GM18507 (cell line): ENCODE data around the gene CCDC149.

Experiments used
- DNase-seq: peaks from one replicate; pipeline ENCODE4 v3.0.0; 2011; ENCODE audit warnings: low read depth; ENCODE audit not compliant: insufficient read length; ENCODE audit errors: extremely low spot score
- FAIRE-seq: peaks from 2 replicates; lab custom pipeline; 2011; peaks lifted over from hg19 to GRCh38; lab: Jason Lieb, UNC

The CCDC149 gene

GRCh38 chr4:24794051-24794450 is 118.8 kb downstream of the CCDC149 start:
- FAIRE-seq (no peak), DNase-seq (no peak)

GRCh38 chr4:24793219-24794005 is 119.4 kb downstream of the CCDC149 start:
- FAIRE-seq (no peak), DNase-seq (no peak)

DNA sequence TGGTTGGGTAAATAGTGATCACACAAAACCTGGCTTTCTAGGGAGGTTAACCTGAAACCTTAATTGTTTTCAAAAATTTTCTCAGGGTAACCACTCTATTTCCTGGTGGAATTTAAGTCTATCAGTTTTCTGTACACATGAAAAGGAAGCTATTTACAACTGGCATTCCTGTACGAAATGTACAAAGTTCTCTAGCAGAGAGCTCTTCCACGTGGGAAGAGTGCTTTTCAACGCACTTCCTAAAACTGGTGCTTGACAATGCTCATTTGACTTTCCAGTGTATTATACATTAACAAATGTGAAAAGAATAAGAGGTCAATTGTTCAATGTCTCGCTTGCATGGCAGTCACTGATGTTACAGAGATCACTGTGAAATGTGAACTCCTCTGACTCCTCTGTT is 120.3 kb downstream of the CCDC149 start:
- DNase-seq (no peak), FAIRE-seq (no peak)

DNA sequence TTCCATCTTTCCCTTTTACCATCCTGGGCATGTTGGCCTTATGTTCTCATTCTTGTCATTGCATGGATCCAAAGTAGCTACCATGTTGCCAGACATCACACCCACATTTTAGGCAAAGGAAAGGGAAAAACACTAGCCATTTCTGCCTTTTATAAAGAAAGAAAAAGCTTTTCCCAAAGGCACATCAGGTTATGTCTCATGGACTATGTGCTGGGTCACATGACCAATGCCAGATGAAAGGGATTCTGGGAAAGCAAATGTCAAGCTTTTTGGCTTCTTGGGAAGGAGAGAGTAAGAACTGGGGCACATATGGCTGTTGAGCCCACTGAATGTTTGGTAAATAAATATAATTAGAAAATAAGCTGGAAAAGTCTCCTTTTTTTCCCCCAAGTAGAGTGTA is 121.8 kb downstream of the CCDC149 start:
- FAIRE-seq = no peak
- no peak for DNase-seq

DNA sequence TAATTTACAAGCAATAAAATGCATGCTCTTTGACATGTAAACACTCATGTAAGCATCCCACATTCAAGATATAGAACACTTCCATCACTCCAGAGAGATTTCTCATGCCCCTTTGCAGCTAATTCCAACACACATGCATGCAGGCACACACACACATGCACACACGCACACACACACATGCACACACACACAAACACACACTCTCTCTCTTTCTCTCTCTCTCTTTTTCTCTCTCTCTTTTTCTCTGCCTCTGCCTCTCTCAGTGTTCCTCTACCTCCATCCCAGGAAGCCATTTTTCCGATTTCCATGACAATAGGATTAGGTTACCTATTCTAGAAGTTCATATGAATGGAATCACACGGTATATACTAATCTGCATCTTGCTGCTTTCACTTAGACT is 129.3 kb downstream of the CCDC149 start:
- FAIRE-seq (no peak), DNase-seq (no peak)

GRCh38 chr4:24781999-24782745 is 130.7 kb downstream of the CCDC149 start:
- FAIRE-seq = no peak
- DNase-seq = no peak

DNA sequence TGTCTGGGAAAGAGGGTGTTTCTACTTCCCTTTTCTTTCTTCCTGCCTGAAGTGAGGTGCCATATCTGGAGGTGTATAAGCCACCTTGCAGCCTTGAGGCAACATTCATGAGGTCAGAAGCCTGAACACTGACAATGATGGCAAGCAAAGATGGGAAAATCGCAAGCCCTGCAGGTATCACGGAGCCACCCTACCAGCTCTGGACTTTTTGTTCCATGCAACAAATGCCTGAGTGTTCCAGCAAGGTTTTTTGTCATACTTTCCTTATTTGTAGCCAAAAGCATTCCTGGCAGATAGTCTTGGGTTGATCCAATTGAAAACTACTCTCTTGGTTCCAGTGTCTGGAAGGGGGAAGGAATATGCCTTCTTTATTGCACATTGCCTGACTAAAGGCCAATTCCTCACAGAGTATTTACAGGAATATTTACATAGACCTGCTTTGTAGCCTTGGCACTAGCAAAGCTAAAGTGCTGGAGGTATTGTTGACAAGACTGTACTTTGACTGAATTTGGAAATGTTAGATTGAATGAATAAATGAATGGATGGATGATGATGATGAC is 131.8 kb downstream of the CCDC149 start:
- peak; percentile 21 for FAIRE-seq
- no peak for DNase-seq

- FAIRE-seq (no peak), DNase-seq (no peak)
Observed at GRCh38 chr4:24778464-24779225, 134.2 kb downstream of the CCDC149 start.

GRCh38 chr4:24777536-24778463 is 135.0 kb downstream of the CCDC149 start:
- DNase-seq = no peak
- no peak for FAIRE-seq

DNA sequence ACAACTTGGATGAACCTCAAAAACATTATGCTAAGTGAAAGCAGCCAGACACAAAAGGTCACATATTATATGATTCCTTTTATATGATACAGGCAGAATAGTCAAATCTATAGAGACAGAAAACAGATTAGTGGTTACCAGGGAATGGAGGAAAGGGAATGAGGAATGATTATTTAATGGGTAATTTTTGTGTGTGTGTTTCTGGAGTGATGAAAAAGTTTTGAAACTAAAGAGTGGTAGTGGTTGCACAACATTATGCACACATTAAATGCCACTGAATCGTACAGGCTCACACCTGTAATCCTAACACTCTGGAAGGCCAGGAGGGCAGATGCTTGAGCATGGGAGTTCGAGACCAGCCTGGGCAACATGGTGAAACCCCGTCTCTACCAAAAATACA is 137.1 kb downstream of the CCDC149 start:
- FAIRE-seq = no peak

DNA sequence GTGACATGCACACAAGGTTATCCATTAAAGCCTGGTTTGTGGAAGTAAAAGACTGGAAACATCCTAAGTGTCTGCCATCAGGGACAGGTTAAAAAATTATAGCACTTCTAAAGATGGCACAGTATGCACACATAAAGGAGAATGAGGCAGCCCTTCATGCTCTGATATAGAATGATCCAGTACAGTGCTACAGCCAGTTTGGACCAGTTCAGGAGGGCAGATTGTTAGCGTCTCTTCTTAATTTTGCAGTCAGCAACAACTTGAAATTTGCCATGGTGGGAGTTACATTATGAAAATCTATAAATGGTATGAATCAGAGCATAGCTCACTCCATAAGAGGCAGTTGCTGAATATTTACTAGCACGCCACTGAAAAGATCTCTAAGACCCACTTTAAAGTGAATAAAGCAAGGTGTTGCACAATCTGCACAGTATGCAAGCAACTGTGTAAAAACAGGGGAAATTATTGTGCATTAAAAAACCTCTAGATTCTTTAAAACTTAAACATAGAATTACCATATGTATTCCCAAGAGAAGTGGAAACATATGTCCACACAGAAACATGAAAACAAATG is 137.7 kb downstream of the CCDC149 start:
- FAIRE-seq (no peak), DNase-seq (no peak)

More for the DNA sequence above, 137.1 kb downstream of the CCDC149 start:
- no peak for DNase-seq

GRCh38 chr4:24774452-24774851 is 138.4 kb downstream of the CCDC149 start:
- FAIRE-seq (no peak), DNase-seq (no peak)

DNA sequence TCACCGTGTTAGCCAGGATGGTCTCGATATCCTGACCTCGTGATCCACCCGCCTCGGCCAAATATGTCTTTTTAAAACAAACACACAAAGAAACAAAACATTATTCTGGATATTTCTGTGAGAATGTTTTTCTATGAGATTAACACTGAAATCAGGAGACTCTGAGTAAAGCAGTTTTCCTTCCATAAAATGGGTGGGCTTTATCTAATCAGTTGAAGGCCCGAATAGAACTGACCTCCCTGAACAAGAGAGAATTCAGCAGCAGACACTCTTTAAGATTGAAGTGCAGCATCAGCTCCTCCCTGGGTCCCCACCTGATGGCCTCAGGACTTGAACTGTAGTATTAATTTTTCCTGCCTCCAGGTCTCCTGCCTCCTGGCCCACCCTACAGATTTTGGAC is 139.9 kb downstream of the CCDC149 start:
- no peak for DNase-seq
- no peak for FAIRE-seq

- no peak for FAIRE-seq
- no peak for DNase-seq
Observed at GRCh38 chr4:24772061-24772705, 140.7 kb downstream of the CCDC149 start.

- DNase-seq (no peak), FAIRE-seq (no peak)
Observed at GRCh38 chr4:24771241-24771640, 141.6 kb downstream of the CCDC149 start.

DNA sequence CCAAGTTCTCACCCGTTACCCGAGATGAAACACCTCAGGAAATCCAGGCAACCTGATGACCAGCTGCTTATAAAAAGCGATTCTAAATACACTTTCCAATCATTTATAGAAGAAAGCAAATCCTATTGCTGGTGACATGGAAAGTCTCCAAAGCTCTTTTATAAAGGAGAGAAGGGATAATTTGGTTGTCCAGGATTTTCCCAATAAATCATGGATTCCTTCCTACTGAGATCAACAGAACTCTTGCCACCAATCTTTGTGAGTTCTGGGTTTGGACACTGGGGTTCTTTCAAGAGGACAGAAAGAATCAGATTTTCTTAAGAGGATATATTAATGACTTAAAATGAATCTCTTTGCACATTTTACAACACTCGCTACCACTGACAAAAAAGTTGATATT is 142.2 kb downstream of the CCDC149 start:
- no peak for FAIRE-seq
- DNase-seq = no peak

DNA sequence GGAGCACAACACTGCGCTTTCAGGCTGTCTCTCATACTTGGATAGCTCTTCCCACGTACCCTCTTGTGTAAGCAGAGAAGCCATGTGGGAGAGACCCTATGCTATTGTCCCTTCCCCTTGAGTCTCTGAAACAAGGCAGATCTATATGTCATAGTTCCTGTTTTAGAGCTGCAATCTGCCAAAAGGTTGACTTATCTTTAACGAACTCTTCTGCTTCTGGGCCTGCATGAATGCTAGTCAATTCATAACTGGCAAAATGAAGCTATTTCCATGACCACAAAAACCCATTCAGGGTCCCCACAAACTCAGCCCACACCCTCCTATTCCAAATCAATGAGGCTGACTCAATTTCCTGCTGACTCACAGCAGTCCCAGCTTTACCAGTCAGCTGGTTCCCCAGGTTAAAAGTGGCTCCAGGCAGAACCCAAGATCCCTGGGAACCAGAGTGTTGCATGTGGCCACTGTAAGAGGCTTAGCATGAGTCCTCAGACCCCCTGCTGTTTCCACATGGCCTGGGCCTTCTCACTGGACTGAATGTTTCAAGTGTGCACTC is 142.7 kb downstream of the CCDC149 start:
- FAIRE-seq (peak; percentile 77), DNase-seq (peak; percentile 12)

- peak; percentile 9 for FAIRE-seq
- no peak for DNase-seq
Observed at GRCh38 chr4:24769571-24769970, 143.3 kb downstream of the CCDC149 start.
